SK-N-SH treated with all-trans-retinoic acid at 6 μM for 48 hours (cell line): ENCODE data around the gene DPY19L3.

Experiments
- ATAC-seq: fragments of 200-7000 bp; cut with Tn5 transposase; 3 replicates; pipeline ENCODE4 v1.9.1; 2020; ENCODE audit warnings: mild to moderate bottlenecking, moderate library complexity
- ARNTL ChIP-seq: fragments of 450-650 bp; formaldehyde crosslinking; IDR thresholded peaks from 2 replicates; pipeline ENCODE4 v1.5.0; 2020; ENCODE audit warnings: low read depth, mild to moderate bottlenecking, moderate library complexity, borderline replicate concordance
- BACH2 ChIP-seq: fragments of 250-450 bp; sonication (Bioruptor Pico); IDR thresholded peaks from 2 replicates; pipeline ENCODE4 v1.9.0; 2021; ENCODE audit warnings: mild to moderate bottlenecking, borderline replicate concordance
- CSDC2 ChIP-seq: fragments of 250-450 bp; sonication (Bioruptor Pico); IDR thresholded peaks from 2 replicates; pipeline ENCODE4 v1.5.0; 2020; ENCODE audit warnings: mild to moderate bottlenecking, moderate library complexity
- ESRRG ChIP-seq: fragments of 250-450 bp; sonication (Bioruptor Pico); IDR thresholded peaks from 2 replicates; pipeline ENCODE4 v1.6.1; 2021; ENCODE audit warnings: mild to moderate bottlenecking
- GLIS3 ChIP-seq: fragments of 250-450 bp; sonication (Bioruptor Pico); IDR thresholded peaks from 2 replicates; pipeline ENCODE4 v1.5.0; 2020; ENCODE audit warnings: mild to moderate bottlenecking, moderate library complexity
- ISL1 ChIP-seq: fragments of 250-450 bp; sonication (Bioruptor Pico); IDR thresholded peaks from 2 replicates; pipeline ENCODE4 v2.1.2; 2022; ENCODE audit warnings: mild to moderate bottlenecking, moderate library complexity
- OSR1 ChIP-seq: fragments of 250-450 bp; sonication (Bioruptor Pico); IDR thresholded peaks from 2 replicates; pipeline ENCODE4 v1.8.0; 2022; ENCODE audit warnings: moderate library complexity, mild to moderate bottlenecking, inconsistent platforms
- PPARA ChIP-seq: fragments of 250-450 bp; sonication (Bioruptor Pico); IDR thresholded peaks from 2 replicates; pipeline ENCODE4 v1.5.0; 2020; ENCODE audit warnings: mild to moderate bottlenecking, borderline replicate concordance
- RARB ChIP-seq: fragments of 250-450 bp; sonication (Bioruptor Pico); IDR thresholded peaks from 2 replicates; pipeline ENCODE4 v1.8.0; 2021; ENCODE audit warnings: mild to moderate bottlenecking, moderate library complexity
- SNAI2 ChIP-seq: fragments of 250-450 bp; sonication (Bioruptor Pico); IDR thresholded peaks from 2 replicates; pipeline ENCODE4 v1.5.0; 2020; ENCODE audit warnings: mild to moderate bottlenecking, moderate library complexity
- TCF4 ChIP-seq: fragments of 250-450 bp; sonication (Bioruptor Pico); IDR thresholded peaks from 2 replicates; pipeline ENCODE4 v1.8.0; 2021; ENCODE audit warnings: mild to moderate bottlenecking, moderate library complexity, borderline replicate concordance
- TOX ChIP-seq: fragments of 250-450 bp; sonication (Bioruptor Pico); IDR thresholded peaks from 2 replicates; pipeline ENCODE4 v1.8.0; 2021; ENCODE audit warnings: mild to moderate bottlenecking, moderate library complexity, borderline replicate concordance
- ZFP3 ChIP-seq: fragments of 250-450 bp; sonication (Bioruptor Pico); IDR thresholded peaks from 2 replicates; pipeline ENCODE4 v1.5.0; 2020; ENCODE audit warnings: mild to moderate bottlenecking, moderate library complexity
- ZFP30 ChIP-seq: fragments of 450-650 bp; formaldehyde crosslinking; IDR thresholded peaks from 2 replicates; pipeline ENCODE4 v1.5.0; 2022; ENCODE audit warnings: mild to moderate bottlenecking, moderate library complexity
- ZNF565 ChIP-seq: fragments of 450-650 bp; formaldehyde crosslinking; conservative IDR thresholded peaks from 2 replicates; pipeline ENCODE4 v1.5.0; 2020; ENCODE audit warnings: low read depth, mild to moderate bottlenecking, moderate library complexity
- ZNF70 ChIP-seq: fragments of 450-650 bp; formaldehyde crosslinking; IDR thresholded peaks from 2 replicates; pipeline ENCODE4 v1.5.0; 2020; ENCODE audit warnings: mild to moderate bottlenecking, moderate library complexity
- ZNF8 ChIP-seq: fragments of 450-650 bp; formaldehyde crosslinking; IDR thresholded peaks from 2 replicates; pipeline ENCODE4 v1.5.0; 2020; ENCODE audit warnings: mild to moderate bottlenecking, moderate library complexity
- TF ChIP-seq, protein P1 (sequence below): fragments of 250-450 bp; sonication (Bioruptor Pico); IDR thresholded peaks from 2 replicates; pipeline ENCODE4 v1.5.0; 2020; ENCODE audit warnings: mild to moderate bottlenecking, moderate library complexity
- TF ChIP-seq, protein P2 (sequence below): fragments of 250-450 bp; sonication (Bioruptor Pico); IDR thresholded peaks from 2 replicates; pipeline ENCODE4 v1.5.1; 2021; ENCODE audit warnings: mild to moderate bottlenecking, moderate library complexity
- TF ChIP-seq, protein P3 (sequence below): fragments of 250-450 bp; sonication (Bioruptor Pico); IDR thresholded peaks from 2 replicates; pipeline ENCODE4 v1.8.0; 2020; ENCODE audit warnings: mild to moderate bottlenecking, moderate library complexity, borderline replicate concordance
- TF ChIP-seq, protein P4 (sequence below): fragments of 250-450 bp; sonication (Bioruptor Pico); IDR thresholded peaks from 2 replicates; pipeline ENCODE4 v1.8.0; 2021; ENCODE audit warnings: low read depth, mild to moderate bottlenecking, moderate library complexity, borderline replicate concordance
- TF ChIP-seq, protein P5 (sequence below): fragments of 250-450 bp; sonication (Bioruptor Pico); IDR thresholded peaks from 2 replicates; pipeline ENCODE4 v1.5.1; 2020; ENCODE audit warnings: low read depth, mild to moderate bottlenecking, moderate library complexity

The DPY19L3 gene

DNA sequence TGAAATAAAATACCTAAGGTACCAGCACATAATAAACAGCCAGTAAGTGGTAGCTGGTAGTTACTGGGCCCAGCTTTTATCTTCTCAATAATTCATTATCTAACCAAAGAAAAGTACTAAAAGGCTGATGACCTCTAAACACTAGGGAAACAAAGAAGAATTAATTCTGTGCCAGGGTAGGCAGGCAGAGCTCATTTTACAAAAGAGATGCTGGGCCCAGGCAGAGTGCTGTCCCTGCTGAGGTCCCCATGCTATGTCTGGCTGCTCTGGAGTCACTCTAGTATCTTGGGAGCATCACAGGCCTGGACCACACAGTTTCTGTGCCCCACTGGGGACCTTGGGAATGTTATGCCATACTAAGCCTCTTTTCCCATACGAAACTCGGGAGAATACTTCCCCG is 41.9 kb upstream of the DPY19L3 start:
- ATAC-seq: no peak
- TF ChIP-seq ARNTL (CRISPR knock-in tag) (no peak), ESRRG (CRISPR knock-in tag) (no peak), BACH2 (no peak), GLIS3 (no peak), RARB (no peak), ZNF565 (CRISPR knock-in tag) (no peak), ZNF8 (CRISPR knock-in tag) (no peak), PPARA (CRISPR knock-in tag) (no peak), TOX (CRISPR knock-in tag) (no peak), ZNF70 (no peak), ZFP30 (CRISPR knock-in tag) (no peak), OSR1 (no peak), SNAI2 (CRISPR knock-in tag) (no peak), ISL1 (CRISPR knock-in tag) (no peak)
- TF ChIP-seq, protein P1, sequence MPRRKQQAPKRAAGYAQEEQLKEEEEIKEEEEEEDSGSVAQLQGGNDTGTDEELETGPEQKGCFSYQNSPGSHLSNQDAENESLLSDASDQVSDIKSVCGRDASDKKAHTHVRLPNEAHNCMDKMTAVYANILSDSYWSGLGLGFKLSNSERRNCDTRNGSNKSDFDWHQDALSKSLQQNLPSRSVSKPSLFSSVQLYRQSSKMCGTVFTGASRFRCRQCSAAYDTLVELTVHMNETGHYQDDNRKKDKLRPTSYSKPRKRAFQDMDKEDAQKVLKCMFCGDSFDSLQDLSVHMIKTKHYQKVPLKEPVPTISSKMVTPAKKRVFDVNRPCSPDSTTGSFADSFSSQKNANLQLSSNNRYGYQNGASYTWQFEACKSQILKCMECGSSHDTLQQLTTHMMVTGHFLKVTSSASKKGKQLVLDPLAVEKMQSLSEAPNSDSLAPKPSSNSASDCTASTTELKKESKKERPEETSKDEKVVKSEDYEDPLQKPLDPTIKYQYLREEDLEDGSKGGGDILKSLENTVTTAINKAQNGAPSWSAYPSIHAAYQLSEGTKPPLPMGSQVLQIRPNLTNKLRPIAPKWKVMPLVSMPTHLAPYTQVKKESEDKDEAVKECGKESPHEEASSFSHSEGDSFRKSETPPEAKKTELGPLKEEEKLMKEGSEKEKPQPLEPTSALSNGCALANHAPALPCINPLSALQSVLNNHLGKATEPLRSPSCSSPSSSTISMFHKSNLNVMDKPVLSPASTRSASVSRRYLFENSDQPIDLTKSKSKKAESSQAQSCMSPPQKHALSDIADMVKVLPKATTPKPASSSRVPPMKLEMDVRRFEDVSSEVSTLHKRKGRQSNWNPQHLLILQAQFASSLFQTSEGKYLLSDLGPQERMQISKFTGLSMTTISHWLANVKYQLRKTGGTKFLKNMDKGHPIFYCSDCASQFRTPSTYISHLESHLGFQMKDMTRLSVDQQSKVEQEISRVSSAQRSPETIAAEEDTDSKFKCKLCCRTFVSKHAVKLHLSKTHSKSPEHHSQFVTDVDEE (CRISPR knock-in tag): no peak
- TF ChIP-seq, protein P2, sequence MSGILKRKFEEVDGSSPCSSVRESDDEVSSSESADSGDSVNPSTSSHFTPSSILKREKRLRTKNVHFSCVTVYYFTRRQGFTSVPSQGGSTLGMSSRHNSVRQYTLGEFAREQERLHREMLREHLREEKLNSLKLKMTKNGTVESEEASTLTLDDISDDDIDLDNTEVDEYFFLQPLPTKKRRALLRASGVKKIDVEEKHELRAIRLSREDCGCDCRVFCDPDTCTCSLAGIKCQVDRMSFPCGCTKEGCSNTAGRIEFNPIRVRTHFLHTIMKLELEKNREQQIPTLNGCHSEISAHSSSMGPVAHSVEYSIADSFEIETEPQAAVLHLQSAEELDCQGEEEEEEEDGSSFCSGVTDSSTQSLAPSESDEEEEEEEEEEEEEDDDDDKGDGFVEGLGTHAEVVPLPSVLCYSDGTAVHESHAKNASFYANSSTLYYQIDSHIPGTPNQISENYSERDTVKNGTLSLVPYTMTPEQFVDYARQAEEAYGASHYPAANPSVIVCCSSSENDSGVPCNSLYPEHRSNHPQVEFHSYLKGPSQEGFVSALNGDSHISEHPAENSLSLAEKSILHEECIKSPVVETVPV (CRISPR knock-in tag): no peak
- TF ChIP-seq, protein P3, sequence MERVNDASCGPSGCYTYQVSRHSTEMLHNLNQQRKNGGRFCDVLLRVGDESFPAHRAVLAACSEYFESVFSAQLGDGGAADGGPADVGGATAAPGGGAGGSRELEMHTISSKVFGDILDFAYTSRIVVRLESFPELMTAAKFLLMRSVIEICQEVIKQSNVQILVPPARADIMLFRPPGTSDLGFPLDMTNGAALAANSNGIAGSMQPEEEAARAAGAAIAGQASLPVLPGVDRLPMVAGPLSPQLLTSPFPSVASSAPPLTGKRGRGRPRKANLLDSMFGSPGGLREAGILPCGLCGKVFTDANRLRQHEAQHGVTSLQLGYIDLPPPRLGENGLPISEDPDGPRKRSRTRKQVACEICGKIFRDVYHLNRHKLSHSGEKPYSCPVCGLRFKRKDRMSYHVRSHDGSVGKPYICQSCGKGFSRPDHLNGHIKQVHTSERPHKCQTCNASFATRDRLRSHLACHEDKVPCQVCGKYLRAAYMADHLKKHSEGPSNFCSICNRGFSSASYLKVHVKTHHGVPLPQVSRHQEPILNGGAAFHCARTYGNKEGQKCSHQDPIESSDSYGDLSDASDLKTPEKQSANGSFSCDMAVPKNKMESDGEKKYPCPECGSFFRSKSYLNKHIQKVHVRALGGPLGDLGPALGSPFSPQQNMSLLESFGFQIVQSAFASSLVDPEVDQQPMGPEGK (CRISPR knock-in tag): no peak
- TF ChIP-seq, protein P4, sequence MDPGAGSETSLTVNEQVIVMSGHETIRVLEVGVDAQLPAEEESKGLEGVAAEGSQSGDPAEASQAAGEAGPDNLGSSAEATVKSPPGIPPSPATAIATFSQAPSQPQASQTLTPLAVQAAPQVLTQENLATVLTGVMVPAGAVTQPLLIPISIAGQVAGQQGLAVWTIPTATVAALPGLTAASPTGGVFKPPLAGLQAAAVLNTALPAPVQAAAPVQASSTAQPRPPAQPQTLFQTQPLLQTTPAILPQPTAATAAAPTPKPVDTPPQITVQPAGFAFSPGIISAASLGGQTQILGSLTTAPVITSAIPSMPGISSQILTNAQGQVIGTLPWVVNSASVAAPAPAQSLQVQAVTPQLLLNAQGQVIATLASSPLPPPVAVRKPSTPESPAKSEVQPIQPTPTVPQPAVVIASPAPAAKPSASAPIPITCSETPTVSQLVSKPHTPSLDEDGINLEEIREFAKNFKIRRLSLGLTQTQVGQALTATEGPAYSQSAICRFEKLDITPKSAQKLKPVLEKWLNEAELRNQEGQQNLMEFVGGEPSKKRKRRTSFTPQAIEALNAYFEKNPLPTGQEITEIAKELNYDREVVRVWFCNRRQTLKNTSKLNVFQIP (CRISPR knock-in tag): no peak

DNA sequence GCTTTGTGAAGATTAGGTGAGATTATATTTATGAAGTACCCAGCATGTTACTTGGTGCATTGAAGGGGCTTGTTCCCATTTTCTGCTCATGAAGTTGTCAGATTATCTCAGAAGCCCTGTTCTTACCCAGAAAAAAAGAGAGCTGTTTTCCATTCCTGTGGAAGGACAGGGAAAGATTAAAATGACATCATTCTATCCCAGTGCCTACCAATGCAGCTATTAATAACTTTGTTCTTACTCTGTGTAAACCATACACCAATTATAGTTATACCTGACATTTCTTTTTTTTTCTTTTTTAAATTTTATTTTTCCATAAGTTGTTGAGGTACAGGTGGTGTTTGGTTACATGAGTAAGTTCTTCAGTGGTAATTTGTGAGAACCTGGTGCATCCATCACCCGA is 41.5 kb upstream of the DPY19L3 start:
- no peak for ATAC-seq
- no peak for TF ChIP-seq ZFP30 (CRISPR knock-in tag)
- TF ChIP-seq, protein P5, sequence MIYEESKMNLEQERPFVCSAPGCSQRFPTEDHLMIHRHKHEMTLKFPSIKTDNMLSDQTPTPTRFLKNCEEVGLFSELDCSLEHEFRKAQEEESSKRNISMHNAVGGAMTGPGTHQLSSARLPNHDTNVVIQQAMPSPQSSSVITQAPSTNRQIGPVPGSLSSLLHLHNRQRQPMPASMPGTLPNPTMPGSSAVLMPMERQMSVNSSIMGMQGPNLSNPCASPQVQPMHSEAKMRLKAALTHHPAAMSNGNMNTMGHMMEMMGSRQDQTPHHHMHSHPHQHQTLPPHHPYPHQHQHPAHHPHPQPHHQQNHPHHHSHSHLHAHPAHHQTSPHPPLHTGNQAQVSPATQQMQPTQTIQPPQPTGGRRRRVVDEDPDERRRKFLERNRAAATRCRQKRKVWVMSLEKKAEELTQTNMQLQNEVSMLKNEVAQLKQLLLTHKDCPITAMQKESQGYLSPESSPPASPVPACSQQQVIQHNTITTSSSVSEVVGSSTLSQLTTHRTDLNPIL: no peak

DNA sequence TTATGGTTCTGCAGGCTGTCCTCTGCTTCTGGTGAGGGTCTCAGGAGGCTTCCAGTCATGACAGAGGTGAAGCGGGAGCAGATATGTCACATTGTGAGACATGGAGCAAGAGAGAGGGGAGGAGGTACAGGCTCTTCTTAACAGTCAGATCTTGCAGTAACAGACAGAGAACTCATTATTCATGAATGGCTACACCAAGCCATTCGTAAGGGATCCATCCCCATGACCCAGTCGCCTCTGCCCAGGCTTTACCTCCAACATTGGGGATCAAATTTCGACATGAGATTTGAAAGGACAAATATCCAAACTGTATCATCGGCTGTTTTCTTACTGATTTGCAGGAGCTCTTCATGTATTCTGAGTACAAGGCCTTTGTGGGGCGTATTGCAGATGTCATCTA is 38.5 kb upstream of the DPY19L3 start:
- no peak for ATAC-seq
- no peak for TF ChIP-seq TCF4
- no peak for TF ChIP-seq SNAI2 (CRISPR knock-in tag)
- no peak for TF ChIP-seq ZNF70
- TF ChIP-seq ZFP30 (CRISPR knock-in tag): no peak
- TF ChIP-seq, protein P1 (CRISPR knock-in tag): no peak
- TF ChIP-seq ZFP3 (CRISPR knock-in tag): no peak
- no peak for TF ChIP-seq CSDC2 (CRISPR knock-in tag)
- TF ChIP-seq RARB: no peak
- TF ChIP-seq ISL1 (CRISPR knock-in tag): no peak
- no peak for TF ChIP-seq ZNF8 (CRISPR knock-in tag)
- no peak for TF ChIP-seq BACH2
- no peak for TF ChIP-seq ESRRG (CRISPR knock-in tag)
- TF ChIP-seq, protein P3 (CRISPR knock-in tag): no peak
- TF ChIP-seq, protein P4 (CRISPR knock-in tag): no peak
- no peak for TF ChIP-seq TOX (CRISPR knock-in tag)
- no peak for TF ChIP-seq PPARA (CRISPR knock-in tag)
